D721Med (cell line): ENCODE data around the gene NDUFS7.

Source experiments
- DNase-seq: peaks from one replicate; pipeline ENCODE4 v3.0.0; 2011; ENCODE audit warnings: low spot score; ENCODE audit not compliant: insufficient read length
- FAIRE-seq: peaks from 2 replicates; lab custom pipeline; 2011; peaks lifted over from hg19 to GRCh38; lab: Jason Lieb, UNC
- TF ChIP-seq, protein P1 (sequence below): IDR thresholded peaks from 2 replicates; pipeline ENCODE4 v1.5.1; 2012; ENCODE audit warnings: mild to moderate bottlenecking, control low read depth; ENCODE audit not compliant: insufficient read depth; ENCODE audit errors: missing control alignments

NDUFS7 gene

GRCh38 chr19:1365319-1366269 is 18.1 kb upstream of the NDUFS7 start:
- no peak for DNase-seq
- TF ChIP-seq, protein P1, sequence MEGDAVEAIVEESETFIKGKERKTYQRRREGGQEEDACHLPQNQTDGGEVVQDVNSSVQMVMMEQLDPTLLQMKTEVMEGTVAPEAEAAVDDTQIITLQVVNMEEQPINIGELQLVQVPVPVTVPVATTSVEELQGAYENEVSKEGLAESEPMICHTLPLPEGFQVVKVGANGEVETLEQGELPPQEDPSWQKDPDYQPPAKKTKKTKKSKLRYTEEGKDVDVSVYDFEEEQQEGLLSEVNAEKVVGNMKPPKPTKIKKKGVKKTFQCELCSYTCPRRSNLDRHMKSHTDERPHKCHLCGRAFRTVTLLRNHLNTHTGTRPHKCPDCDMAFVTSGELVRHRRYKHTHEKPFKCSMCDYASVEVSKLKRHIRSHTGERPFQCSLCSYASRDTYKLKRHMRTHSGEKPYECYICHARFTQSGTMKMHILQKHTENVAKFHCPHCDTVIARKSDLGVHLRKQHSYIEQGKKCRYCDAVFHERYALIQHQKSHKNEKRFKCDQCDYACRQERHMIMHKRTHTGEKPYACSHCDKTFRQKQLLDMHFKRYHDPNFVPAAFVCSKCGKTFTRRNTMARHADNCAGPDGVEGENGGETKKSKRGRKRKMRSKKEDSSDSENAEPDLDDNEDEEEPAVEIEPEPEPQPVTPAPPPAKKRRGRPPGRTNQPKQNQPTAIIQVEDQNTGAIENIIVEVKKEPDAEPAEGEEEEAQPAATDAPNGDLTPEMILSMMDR = no peak
- FAIRE-seq = no peak

GRCh38 chr19:1366296-1366695 is 17.4 kb upstream of the NDUFS7 start:
- no peak for DNase-seq
- FAIRE-seq = no peak
- TF ChIP-seq, protein P1 = no peak

DNA sequence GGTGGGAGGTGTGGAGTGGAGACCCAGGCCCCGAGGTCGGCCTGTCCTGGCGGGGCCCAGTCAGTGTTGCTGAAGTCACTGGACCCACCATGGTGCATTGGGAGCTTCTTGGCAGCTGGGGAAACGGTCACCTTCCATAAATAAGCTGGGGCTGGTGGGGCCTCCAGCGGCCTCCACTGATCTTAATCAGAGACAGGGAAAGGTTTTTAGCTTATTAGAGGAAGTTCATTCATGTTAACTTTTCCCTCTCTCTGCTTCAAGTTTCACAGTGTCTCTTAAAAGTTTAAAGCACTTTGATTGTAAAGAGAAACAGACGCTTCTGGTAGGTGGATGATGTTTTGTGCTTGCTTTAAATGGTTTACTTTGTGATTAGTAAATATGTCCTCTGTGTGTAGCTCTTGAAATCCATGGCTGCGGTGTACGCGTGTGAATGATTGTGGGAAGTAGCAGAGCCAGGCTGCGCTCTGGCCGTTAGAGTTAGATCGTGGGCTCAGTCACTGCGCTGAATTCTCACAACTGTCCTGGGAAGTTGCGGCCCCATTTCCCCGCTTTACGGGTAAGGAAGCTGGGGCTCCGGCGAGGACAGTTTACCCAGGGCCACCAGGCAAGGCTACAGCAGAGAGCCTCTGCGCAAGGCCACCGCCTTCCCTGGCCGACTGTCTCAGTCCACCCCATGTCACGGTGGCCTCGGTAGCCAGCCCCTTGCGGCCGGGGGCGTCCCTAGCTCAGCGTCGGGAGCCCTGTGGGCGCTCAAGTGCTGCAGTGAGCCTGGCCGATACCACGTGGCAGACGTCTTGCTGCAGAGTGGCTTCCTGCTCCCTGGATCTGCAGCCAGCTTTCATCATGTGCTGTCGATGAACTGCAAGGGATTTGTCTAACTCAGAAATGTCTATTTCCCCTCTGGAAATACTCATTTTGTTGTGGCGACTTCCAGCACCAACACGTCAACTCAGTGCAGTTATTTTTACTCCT is 16.5 kb upstream of the NDUFS7 start:
- no peak for DNase-seq
- TF ChIP-seq, protein P1 = no peak
- FAIRE-seq = no peak

- FAIRE-seq (no peak), DNase-seq (no peak)
- TF ChIP-seq, protein P1 = no peak
These were observed 14.4 kb upstream of the NDUFS7 start for GRCh38 chr19:1369214-1369805.

DNA sequence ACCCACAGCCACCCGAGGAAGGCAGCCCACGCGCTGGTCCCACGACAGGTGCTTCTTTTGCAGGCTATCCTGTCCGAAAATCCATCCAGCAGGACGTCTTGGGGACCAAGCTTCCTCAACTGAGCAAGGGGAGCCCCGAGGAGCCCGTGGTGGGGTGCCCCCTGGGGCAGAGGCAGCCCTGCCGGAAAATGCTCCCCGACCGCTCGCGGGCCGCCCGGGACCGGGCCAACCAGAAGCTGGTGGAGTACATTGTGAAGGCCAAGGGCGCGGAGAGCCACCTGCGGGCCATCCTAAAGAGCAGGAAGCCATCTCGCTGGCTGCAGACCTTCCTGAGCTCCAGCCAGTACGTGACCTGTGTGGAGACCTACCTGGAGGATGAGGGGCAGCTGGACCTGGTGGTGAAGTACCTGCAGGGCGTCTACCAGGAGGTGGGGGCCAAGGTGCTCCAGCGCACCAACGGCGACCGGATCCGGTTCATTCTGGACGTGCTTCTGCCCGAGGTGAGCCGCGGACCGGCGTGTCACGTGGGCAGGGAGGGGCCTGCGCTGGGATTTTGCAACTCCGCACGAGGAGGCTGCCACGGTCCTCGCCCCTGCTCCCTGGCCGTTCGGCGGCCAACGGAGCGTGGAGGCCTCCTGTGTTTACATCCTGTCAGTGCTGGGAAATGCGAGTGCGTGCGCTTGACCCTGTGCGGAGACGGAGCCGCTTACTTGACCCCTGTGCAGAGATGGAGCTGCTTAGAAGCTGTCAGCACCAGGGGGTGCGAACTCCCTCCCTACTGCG is 12.9 kb upstream of the NDUFS7 start:
- FAIRE-seq (no peak), DNase-seq (no peak)
- TF ChIP-seq, protein P1 = no peak

- DNase-seq (no peak), FAIRE-seq (no peak)
- TF ChIP-seq, protein P1 = no peak
These were observed 10.6 kb upstream of the NDUFS7 start for GRCh38 chr19:1373042-1373533.
